HG03064 (cell line): ENCODE results near the gene GPR4.
A peak's percentile ranks its signal among the peaks of the same experiment; 100 is the strongest.

Experiments used
- ATAC-seq: cut with Tn5 transposase; IDR thresholded peaks from one replicate; pipeline ENCODE4 v1.9.1; 2021; ENCODE audit warnings: low read depth; ENCODE audit not compliant: unreplicated experiment

GPR4 gene

DNA sequence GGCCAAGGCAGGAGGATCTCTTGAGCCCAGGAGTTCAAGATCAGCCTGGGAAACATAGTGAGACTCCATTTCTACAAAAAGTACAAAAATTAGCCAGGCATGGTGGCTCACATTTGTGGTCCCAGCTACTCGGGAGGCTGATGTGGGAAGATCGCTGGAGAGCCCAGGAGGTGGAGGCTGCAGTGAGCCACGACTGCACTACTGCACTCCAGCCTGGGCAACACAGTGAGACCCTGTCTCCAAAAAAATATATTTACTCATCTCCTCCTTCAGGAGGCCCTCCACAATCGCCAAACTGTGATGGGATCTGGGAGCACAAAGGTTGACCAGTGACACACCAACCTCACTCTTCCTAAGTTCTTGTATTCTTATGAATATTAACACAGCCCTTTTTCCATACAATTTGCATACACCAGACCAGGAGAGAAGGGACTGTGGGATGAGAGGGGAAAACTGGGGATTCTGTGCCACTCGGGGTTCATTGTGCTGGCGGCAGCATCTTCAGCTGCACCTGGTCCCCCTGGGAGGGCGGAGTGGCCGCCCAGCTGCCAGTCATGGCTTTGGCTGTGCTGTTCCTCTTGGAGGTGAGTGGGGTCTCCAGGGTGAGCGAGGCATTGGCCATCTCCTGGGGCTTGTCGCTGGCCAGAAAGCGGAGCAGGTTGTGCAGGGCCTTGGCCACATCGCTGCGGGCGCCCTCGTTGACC, 11.6 kb downstream of the GPR4 start:
- no peak for ATAC-seq

DNA sequence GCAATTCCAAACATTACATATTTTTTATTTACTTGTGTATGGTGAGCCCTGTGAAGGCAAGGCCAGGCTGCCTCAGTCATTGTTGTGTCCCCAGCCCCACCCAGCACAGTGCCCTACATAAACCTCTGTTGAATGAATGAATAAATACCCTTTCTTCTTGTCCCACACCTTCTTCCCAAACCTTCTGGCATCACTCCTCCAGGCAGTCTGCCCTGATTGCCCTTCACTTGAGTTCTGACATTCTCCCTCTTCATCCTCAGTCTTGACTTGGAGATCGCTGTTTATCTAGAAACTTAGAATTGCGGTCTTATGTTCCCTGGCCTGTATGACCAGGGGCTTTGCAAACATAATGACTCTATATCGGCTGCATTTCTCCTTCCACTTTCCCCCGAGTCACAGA, 12.2 kb downstream of the GPR4 start:
- no peak for ATAC-seq

DNA sequence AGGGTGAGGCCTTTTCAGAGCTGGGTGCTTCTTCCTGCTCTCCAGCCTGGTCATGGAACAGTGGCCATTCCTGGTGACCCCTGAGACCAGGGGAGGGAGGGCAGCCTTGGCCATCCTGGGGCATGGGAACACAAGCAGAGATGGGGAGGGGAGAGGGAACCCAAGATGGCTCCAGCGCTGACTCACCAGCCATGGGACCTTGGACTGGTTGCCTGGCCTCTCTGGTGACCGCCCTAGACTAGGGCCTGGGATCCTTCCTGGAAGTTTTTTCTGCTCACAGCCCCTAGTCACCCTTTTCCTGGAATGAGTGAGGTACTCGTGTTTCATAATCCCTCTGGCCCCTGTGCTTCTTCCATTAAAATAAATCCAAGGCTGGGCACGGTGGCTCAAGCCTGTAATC, 14.1 kb downstream of the GPR4 start:
- no peak for ATAC-seq

DNA sequence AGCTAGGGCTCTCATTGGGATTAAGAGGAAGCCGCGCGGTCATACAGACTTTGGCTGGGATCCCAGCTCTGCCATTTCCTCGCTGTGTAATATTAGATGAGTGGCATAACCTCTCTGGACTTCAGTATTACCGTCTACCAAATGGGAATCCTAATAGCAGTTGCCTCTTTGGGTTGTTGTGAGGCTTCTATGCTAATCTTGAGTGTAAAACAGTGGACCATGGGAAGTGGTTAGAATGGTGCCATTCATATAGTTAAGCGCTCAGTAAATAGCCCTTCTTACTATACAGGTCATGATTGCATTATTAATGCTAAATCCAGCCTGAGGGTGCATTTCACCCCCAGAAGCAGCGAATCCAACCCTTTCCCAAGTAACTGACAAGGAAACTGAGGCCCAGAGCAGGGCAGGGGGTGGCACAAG, 16.8 kb downstream of the GPR4 start:
- no peak for ATAC-seq

DNA sequence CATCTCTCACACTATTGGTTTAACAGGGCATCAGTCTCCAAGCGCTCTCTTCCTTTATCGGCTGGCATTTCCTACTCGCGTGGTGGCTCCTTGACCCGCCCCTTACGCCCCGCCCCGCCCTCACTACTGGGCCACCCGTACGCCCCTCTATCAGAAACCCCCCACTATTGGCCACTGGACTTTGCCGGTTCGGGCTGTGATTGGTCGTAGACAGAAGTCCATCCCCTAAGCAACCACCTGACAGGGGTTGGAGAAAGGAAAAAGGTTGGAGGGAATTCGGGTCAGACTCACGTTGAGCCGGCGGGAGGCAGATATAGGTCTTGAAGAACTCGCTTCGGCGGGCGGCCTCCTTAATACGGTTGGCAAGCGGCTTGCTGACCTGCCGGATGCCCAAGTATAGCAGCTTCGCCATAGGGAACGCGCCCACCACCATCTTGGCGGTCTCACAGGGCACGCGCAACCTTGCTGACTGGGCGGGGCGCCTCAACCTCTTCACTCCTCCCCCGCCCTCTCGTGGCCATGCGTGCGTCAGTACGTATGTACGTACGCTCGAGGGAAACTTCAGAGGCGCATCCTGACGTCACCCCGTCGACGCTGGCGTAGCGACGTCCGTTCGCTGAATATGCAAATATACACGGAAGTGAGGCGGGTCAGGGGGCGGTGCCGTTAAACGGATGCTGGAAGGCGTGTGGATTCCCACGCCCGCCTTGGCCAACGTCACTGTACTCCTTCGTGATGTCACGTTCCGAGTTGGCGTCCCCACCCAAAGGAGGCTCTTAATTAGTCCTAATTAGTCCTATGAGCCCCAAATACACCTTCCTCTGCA, 17.5 kb downstream of the GPR4 start, which contains the start of gene OPA3:
OPA3 (minus strand) TSS at position 471 of the 826 bp plus-strand sequence; CDS start at position 433, 38 bp downstream.
- peak; percentile 86 for ATAC-seq

DNA sequence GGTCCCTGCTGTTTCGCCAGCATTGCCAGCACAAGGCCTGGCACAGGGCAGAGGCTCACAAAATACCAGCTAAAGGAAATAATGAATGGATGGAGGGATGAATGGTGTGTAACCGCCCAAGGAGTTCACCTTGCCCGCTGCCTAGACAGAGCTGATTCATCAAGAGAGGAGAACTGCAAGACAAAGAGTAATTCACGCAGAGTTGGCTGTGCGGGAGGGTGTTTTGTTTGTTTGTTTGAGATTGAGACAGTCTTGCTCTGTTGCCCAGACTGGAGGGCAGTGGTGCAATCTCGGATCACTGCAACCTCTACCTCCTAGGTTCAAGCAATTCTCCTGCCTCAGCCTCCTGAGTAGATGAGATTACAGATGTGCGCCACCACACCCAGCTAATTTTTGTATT, 20.4 kb downstream of the GPR4 start:
- ATAC-seq = no peak

DNA sequence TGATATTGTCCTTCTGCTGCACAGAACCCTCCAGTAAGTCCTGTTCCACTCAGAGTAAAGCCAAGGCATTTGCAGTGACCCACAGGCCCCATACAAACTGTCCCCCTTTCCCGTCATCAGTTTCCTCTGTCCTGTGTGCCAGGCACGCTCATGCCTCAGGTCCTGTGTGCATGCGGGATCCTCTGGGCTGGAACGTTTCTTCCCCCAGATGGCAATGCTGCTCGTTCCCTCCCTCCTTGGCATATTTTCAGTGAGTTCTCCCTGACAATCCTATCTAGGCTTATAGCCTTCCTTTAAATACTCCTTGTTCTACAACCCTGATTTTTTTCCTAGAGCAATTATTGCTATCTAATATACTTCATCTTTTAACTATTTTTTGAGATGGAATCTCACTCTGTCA, 23.2 kb downstream of the GPR4 start:
- no peak for ATAC-seq

DNA sequence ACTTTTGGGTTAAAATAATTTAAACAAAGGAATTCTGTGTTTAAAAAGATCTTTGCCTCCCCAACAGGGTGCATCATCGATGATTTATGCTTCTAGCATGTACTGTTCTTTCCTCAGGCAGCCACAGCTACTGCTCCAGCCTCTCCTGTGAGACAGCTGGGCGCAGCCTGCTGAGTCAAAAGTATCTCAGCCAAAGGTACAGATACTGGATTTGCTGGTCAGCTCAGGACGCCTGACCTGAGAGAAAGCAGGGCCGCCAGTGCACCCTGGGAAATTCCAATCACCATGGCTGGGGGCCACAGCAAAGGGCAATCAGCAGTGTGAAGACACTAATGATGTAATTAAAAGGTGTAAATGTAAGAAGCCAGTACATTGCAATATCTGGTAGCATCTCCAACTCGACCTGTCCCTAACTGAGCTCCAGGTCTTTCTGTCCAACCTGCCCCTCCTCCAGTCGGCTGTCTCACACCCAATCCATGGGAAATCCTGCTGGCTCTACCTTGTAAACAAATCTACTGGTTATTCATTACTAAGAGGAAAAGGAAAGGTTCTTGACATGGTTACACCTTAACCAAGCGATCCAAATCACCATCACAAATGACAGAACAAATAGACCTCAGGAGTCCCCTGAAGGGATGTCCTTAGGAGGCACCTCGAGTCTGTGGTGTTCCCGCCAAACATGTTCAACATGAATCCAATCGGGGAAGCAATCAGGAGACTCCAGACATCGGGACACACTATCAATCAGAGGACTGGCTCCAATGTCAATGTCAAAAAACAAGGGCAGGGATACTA, 24.7 kb downstream of the GPR4 start:
- ATAC-seq = no peak

DNA sequence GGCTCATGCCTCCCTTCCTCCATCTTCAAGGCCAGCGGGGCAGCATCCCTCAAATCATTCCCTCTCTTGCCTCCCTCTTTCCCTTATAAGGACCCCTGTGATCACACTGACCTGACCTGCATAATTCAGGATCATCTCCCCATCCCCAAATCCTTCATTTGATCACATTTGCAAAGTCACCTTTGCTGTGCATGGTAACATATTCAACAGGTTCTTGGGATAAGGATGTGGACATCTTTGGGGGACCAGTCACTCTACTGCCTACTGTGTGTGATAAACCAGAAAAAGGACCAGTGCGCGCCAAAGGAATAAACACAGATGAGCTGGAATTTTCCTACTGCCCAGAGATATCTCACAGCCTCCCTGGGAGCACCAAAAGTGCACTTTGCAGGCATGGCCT, 25.3 kb downstream of the GPR4 start:
- no peak for ATAC-seq

DNA sequence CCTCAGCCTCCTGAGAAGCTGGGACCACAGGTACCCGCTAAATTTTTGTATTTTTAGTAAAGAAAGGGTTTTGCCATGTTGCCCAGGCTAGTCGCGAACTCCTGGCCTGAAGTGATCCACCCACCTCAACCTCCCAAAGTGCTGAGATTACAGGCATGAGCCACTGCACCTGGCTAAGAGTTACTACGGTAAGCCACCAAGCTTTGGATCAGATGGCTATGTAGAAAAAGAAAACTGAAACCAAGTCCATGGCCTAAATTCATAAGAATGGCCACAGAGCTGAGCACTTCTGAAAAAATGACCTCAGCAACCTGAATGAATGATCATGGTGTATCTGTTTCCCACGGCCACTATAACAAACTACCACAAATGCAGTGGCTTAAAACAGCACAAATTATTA, 26.8 kb downstream of the GPR4 start:
- ATAC-seq = no peak

DNA sequence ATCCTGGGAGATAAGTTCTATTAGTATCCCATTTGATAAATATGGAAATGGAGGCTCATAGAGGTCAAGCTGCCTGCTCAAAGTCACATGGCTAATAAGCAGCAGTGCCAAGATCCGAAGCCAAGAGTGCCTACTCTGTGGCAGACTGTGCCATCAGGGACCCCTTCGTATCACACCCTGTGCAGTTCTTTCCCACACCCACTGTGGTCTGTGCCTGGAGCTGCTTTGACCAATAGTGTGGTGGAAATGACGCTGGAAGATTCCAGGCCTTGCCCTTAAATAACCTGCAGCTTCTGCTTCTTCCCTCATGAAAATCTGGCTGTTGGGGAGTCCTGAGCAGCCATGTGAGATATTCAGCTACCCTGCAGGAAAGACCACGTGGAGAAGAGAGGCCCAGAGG, 27.5 kb downstream of the GPR4 start:
- ATAC-seq = no peak

DNA sequence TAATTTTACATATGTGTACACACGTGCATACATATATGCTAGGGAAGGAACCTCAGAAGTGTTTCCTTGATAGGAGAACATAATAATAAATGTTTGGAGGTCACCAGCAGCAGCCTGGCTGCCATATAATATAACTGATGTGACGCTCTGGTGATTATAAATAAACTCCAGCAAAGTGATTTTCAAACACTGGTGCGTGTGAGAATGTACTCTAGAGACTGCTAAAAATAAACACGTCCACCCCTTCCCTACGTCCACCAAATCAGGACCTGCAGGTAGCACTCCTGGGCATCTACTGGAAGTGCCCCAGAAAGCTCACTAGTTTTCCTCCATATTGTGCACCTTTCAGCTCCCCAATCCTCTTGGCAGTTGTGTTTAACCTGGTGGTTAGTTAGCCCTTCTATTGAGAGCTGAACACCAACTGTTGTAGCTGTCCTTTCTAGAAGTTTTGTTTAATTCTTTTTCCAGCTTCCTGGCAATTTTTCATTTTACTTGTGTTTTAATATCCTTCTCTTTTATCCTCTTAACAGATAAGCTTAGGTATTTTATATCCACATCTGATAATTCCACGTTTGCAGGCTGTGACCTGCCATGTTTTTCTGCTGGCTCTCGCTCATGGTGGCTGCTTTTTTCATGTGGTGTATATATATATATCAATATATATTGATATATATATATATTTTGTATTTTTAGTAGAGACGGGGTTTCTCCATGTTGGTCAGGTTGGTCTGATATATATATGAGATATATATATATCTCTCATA, 30.4 kb downstream of the GPR4 start:
- ATAC-seq = no peak

DNA sequence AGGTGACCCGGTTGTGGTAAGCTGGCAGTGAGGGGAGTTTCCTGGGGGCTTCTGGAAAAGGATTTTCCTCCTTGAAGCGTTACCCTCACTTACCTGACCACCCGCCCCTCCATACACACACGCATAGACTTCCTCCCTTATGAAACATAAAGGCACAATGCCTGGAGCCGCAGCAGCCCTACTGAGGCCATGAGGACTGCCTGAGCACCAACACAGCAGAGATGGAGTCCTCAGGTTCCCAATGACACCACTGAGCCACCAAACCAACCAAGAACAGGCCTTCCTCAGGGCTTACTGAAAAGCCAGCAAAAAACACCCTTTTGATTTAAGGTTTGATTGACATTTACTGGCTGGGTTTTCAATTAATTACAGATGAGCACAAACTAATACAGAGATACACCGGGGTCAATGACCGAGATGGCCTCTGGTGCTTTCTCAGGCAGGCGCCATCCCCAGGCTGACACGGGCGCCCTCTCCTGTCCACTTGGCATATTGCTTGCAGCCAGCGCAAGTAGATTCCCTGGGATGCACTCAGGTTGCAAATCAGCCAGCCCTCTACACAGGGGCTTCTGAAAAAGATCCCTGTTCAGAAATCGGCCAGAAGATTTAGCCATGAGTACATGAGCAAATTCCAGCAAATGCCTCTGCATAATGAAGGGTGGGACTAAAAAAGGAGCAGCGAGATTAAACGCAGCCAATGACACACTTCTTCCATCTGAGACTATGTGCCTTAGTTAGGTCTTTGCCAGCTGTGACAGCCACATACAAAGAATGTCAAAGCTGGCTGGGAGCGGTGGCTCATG, 32.2 kb downstream of the GPR4 start:
- no peak for ATAC-seq

DNA sequence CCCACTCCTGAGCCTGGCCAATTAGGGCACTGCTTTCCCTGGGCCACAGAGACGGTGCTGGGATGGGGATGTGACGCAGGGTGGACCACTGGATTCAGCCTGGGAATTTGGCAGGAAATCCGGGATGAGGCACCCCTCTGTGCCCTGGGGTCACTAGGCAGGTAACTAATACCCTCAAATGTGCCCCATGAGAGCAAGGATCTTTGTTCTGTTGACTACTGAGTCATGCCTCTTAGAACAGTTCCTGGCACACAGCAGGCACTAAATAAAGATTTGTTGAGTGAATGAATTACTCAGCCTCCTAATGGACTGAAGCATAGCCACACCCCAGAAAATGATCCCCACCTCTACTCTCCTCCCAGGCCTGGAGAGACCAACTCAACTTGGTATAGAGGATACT, 33.3 kb downstream of the GPR4 start:
- no peak for ATAC-seq

DNA sequence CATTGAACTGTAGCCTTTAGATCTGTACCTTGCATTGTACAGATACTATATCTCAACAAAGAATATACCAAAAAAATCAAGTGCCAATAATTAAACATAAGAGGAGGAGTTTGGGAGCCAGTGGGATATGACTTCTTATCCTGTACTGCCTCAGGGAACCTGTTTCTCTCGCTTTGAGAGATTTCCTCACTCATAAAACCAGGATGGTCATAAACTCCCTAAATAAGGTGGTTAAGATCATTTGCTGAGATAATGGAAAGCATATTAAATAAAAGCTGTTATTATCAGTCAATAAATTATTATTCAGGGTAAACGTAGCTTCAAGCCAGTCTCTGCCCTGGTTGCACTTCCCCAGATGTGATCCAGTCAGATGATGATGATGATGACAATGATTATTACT, 34.4 kb downstream of the GPR4 start:
- ATAC-seq = no peak

DNA sequence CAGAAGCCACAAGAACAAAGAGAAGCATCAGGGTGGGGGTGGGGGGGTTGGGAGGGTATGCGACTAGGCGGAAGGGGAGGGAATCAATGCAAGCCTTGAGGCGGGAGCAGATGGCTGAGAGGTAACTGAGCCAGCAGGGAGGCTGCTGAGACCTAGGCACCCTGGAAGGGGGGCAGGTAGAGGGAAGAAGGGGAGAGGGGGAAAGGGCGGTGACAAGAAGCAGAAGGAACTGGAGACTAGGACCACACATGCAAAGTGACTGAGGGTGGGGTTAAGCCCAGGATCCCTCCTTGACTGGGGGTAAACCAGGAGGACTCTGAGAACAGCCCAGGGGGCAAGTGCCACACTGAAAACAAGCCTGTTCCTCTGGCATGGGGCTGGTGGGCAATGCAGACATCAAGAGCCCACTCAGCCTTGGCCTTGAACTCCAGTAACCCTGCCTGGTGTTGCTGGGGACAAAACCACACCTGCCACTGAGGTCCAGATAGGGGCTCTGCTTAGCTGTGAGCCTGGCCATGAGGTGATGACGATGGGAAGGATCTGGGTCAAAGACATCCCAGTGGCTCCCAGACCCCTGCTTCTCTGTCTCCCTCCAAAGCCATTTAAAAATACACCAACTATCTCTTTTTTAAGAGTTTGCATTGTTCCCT, 37.8 kb downstream of the GPR4 start:
- no peak for ATAC-seq

DNA sequence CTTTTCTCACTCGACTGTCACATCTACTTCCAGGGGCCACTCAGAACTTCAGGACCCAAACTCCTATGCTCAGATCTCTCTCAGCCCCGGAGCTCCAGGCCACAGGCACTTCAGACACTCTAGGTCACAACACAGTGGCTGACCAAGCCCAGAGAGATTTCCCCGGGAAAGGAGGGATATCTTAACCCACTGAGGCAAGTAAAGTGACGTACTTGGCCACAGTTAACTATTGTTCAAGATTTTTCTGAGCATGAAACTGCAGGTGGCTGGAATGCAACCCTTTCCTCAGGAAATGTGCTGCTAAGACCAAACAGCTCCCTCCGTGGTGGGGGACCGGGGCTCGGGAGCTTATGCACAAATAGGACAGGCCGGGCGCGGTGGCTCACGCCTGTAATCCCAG, 41.3 kb downstream of the GPR4 start:
- ATAC-seq = no peak

DNA sequence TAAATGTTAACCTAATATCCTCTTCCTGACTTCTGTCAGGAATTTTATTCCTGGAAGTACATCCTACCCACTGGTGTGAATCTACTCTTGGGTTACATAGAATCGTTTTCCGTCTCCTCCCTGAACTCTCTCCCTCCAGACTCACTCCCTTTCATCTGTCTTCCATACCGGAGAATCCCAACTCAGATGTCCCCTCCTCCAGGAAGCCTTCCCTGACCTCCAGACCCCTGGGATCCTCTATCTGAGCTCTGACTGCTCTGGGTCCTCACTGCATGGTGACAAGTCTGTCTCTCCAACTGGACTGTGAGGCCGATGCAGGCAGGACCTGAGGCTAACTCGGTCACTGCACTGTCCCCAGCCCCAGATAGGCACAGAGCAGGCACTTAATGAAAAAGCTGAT, 42.0 kb downstream of the GPR4 start:
- no peak for ATAC-seq

DNA sequence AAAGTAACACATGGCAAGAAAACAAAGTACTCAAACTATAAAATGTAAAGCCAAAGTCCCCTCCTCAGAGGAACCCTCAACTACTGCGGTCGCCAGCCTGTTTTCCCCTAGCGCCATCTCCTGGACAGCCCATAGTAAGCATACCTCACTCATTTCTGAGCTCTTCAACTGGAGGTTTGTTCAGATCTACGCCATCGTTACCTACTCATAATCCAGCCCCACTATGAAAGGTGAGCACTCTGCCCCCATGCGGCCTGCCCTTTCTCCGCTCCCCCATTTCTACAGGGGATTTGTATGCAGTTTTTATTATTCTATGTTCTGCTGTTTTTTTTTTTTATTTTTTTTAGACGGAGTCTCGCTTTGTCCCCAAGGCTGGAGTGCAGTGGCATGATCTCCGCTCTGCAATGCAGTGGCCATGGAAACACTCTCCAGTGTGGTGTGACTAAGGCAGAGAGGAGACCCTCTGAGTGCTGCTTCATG, 43.6 kb downstream of the GPR4 start:
- ATAC-seq = no peak
